PC-9 (cell line): Measurements from ENCODE around the gene TMA7. TPM values are rescaled to one million over a fixed set of nuclear protein-coding genes. Genes with fewer than 3 reads are reported as not detected.

Experiments used
- BruUV-seq: library from RNA; stranded (reverse); fragments of 400-500 nt; replicated peaks from 2 replicates; lab custom pipeline; 2021; lab: Mats Ljungman, UMichigan
- CTCF ChIA-PET: fragments of 300-600 bp; sonication (Branson Sonifier 250); formaldehyde crosslinking; loops from one replicate; lab custom pipeline; 2022; ENCODE audit warnings: antibody characterized with exemption; lab: Charles Lee
- POLR2A ChIA-PET: fragments of 300-600 bp; sonication (Branson Sonifier 250); formaldehyde crosslinking; loops from one replicate; lab custom pipeline; 2022; ENCODE audit warnings: antibody characterized with exemption; ENCODE audit not compliant: unreplicated experiment; lab: Charles Lee
- DNase-seq, 2 experiments: peaks; one replicate each; pipeline versions ENCODE4 v3.0.0 to v3.0.0-alpha.2; 2015 to 2022; ENCODE audit warnings: mixed read lengths in 1 of 2
- H2AFZ ChIP-seq: fragments of 200-600 bp; sonication (generic); 2 replicates; pipeline ENCODE4 v1.8.1; 2017; ENCODE audit warnings: antibody characterized with exemption
- H3F3A ChIP-seq: fragments of 200-600 bp; sonication (generic); 2 replicates; pipeline ENCODE4 v1.8.1; 2017; ENCODE audit warnings: antibody characterized with exemption, mild to moderate bottlenecking, low read depth; ENCODE audit not compliant: insufficient read depth
- H3K27ac ChIP-seq: fragments of 200-600 bp; sonication (generic); 2 replicates; pipeline ENCODE4 v1.6.1; 2016; ENCODE audit warnings: mixed run types
- H3K27me3 ChIP-seq: fragments of 200-600 bp; sonication (generic); 2 replicates; pipeline ENCODE4 v1.6.1; 2016; ENCODE audit warnings: low read depth, mixed run types; ENCODE audit not compliant: insufficient read depth
- H3K36me3 ChIP-seq: fragments of 200-600 bp; sonication (generic); 2 replicates; pipeline ENCODE4 v1.6.1; 2016; ENCODE audit warnings: low read depth, mixed run types
- H3K4me1 ChIP-seq: fragments of 200-600 bp; sonication (generic); replicated peaks from 2 replicates; pipeline ENCODE4 v1.6.1; 2016; ENCODE audit warnings: mixed run types; ENCODE audit not compliant: insufficient read depth
- H3K4me2 ChIP-seq: fragments of 200-600 bp; sonication (generic); 2 replicates; pipeline ENCODE4 v1.6.1; 2017; ENCODE audit warnings: mixed run types
- H3K4me3 ChIP-seq: fragments of 200-600 bp; sonication (generic); 2 replicates; pipeline ENCODE4 v1.6.1; 2016; ENCODE audit warnings: mixed run types
- H3K79me2 ChIP-seq: fragments of 200-600 bp; sonication (generic); 2 replicates; pipeline ENCODE4 v1.6.1; 2017; ENCODE audit warnings: low read depth, mixed run types
- H3K9me2 ChIP-seq: fragments of 200-600 bp; sonication (generic); 2 replicates; pipeline ENCODE4 v1.8.1; 2017; ENCODE audit warnings: mild to moderate bottlenecking; ENCODE audit not compliant: insufficient read depth
- H3K9me3 ChIP-seq: fragments of 200-600 bp; sonication (generic); 2 replicates; pipeline ENCODE4 v1.8.1; 2016; ENCODE audit warnings: low read depth; ENCODE audit not compliant: insufficient read depth
- H4K20me1 ChIP-seq: fragments of 200-600 bp; sonication (generic); 2 replicates; pipeline ENCODE4 v1.8.1; 2017; ENCODE audit not compliant: insufficient read depth
- EZH2 ChIP-seq: fragments of 200-600 bp; sonication (generic); IDR thresholded peaks from 2 replicates; pipeline ENCODE4 v1.8.0; 2017; ENCODE audit warnings: antibody characterized with exemption, low read depth
- intact Hi-C: fragments of 100-400 bp; cut with micrococcal nuclease; formaldehyde crosslinking; loops from one replicate; pipeline ENCODE4 v1.10.0; 2022; ENCODE audit not compliant: unreplicated experiment
- total RNA-seq: library from RNA; stranded (reverse); gene quantifications from 2 replicates; pipeline ENCODE4 v1.2.3, GENCODE V29; 2021
- TF ChIP-seq, protein P1 (sequence below): fragments of 200-600 bp; sonication (generic); conservative IDR thresholded peaks from 2 replicates; pipeline ENCODE4 v1.6.1; 2017; ENCODE audit warnings: mixed run types, antibody characterized with exemption, mild to moderate bottlenecking, moderate library complexity

The TMA7 gene
- total RNA-seq, 1 experiment from 2014 or later: 314 TPM

DNA sequence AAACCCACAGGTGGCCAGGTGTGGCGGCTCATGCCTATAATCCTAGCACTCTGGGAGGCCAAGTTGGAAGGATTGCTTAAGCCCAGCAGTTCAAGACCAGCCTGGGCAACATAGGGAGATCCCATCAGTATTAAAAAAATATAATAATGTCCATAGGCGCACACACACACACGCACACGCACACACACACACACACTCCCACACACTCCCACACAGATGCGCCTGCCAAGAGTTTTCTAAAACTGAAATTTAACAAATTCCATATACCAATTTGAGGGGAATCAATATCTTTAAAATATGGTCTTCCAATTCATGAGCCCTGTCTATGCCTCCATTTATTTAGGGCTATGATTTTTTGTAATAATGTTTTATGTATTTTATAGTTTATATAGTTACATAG lies 46.9 kb downstream of the TMA7 start:
- no TSS peak for BruUV-seq
- Histone ChIP-seq H3K27me3 (no peaks in the 10 kb centered on the region), H3K9me3 (no peaks in the 10 kb centered on the region), H4K20me1 (no peaks in the 10 kb centered on the region), H3K4me2 (no peak overlapping the region), H3K27ac (no peak overlapping the region), H3K9me2 (no peaks in the 10 kb centered on the region), H3K36me3 (no peaks in the 10 kb centered on the region), H3K79me2 (no peaks in the 10 kb centered on the region), H2AFZ (no peak overlapping the region), H3K4me3 (no peak overlapping the region), H3K4me1 (no peaks in the 10 kb centered on the region), H3F3A (no peaks in the 10 kb centered on the region)
- CTCF ChIA-PET: no interaction called here
- intact Hi-C loops: no loop called here
- no peak for TF ChIP-seq EZH2
- TF ChIP-seq, protein P1, sequence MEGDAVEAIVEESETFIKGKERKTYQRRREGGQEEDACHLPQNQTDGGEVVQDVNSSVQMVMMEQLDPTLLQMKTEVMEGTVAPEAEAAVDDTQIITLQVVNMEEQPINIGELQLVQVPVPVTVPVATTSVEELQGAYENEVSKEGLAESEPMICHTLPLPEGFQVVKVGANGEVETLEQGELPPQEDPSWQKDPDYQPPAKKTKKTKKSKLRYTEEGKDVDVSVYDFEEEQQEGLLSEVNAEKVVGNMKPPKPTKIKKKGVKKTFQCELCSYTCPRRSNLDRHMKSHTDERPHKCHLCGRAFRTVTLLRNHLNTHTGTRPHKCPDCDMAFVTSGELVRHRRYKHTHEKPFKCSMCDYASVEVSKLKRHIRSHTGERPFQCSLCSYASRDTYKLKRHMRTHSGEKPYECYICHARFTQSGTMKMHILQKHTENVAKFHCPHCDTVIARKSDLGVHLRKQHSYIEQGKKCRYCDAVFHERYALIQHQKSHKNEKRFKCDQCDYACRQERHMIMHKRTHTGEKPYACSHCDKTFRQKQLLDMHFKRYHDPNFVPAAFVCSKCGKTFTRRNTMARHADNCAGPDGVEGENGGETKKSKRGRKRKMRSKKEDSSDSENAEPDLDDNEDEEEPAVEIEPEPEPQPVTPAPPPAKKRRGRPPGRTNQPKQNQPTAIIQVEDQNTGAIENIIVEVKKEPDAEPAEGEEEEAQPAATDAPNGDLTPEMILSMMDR: no peak
- POLR2A ChIA-PET: no interaction called here
- DNase-seq: no peak

- TF ChIP-seq, protein P1: no peak
- no peak for TF ChIP-seq EZH2
- DNase-seq: no peak
- H3K4me2 ChIP-seq: no peak overlapping the region
- H3F3A ChIP-seq: no peaks in the 10 kb centered on the region
- H3K9me2 ChIP-seq: no peaks in the 10 kb centered on the region
- no peak overlapping the region for H3K27ac ChIP-seq
- H3K79me2 ChIP-seq: no peaks in the 10 kb centered on the region
- BruUV-seq: no TSS peak
- H3K27me3 ChIP-seq: no peaks in the 10 kb centered on the region
- intact Hi-C loops: no loop called here
- H3K36me3 ChIP-seq: no peaks in the 10 kb centered on the region
- no peaks in the 10 kb centered on the region for H4K20me1 ChIP-seq
- H3K9me3 ChIP-seq: no peaks in the 10 kb centered on the region
- no peak overlapping the region for H2AFZ ChIP-seq
- H3K4me3 ChIP-seq: no peak overlapping the region
- ChIA-PET POLR2A (no interaction called here), CTCF (interaction anchor here (0.7 kb wide), 1 partner anchor 56 kb away, joined by 5 read pairs; no protein-coding TSS in a partner anchor)
- H3K4me1 ChIP-seq: no peaks in the 10 kb centered on the region
These were observed 52.6 kb downstream of the TMA7 start for GRCh38 chr3:48492461-48493202.

GRCh38 chr3:48493203-48493501 lies 53.1 kb downstream of the TMA7 start:
- Histone ChIP-seq H3K27me3 (no peaks in the 10 kb centered on the region), H3K79me2 (no peaks in the 10 kb centered on the region), H2AFZ (no peak overlapping the region), H3K9me2 (no peaks in the 10 kb centered on the region), H3F3A (no peaks in the 10 kb centered on the region), H3K4me1 (no peaks in the 10 kb centered on the region), H3K4me2 (no peak overlapping the region), H3K27ac (no peak overlapping the region), H4K20me1 (no peaks in the 10 kb centered on the region), H3K9me3 (no peaks in the 10 kb centered on the region), H3K4me3 (no peak overlapping the region), H3K36me3 (no peaks in the 10 kb centered on the region)
- DNase-seq: no peak
- POLR2A ChIA-PET: no interaction called here
- intact Hi-C loops: no loop called here
- CTCF ChIA-PET: no interaction called here
- TF ChIP-seq, protein P1: no peak
- TF ChIP-seq EZH2: no peak
- no TSS peak for BruUV-seq

Other genes starting within 250 kb of the TMA7 start
- not detected in 2 replicates for gene CAMP, start 216.8 kb upstream of the TMA7 start, total RNA-seq
- gene ZNF589, start 199.2 kb upstream of the TMA7 start, total RNA-seq: 11.1 and 11.7 TPM in 2 replicates
- 38.3 and 42.8 TPM in 2 replicates for gene NME6, start 138.9 kb upstream of the TMA7 start, total RNA-seq
- not detected in 2 replicates for gene SPINK8, start 106.6 kb upstream of the TMA7 start, total RNA-seq
- not detected in 2 replicates for gene FBXW12, start 68.0 kb upstream of the TMA7 start, total RNA-seq
- gene PLXNB1, start 10.2 kb upstream of the TMA7 start, total RNA-seq: 97.7 and 120 TPM in 2 replicates
- 28.5 and 35.4 TPM in 2 replicates for gene CCDC51, start 138 bp upstream of the TMA7 start, total RNA-seq
- 6.9 and 8.5 TPM in 2 replicates for gene ATRIP, start 6.5 kb downstream of the TMA7 start, total RNA-seq
- gene SHISA5, start 63.9 kb downstream of the TMA7 start, total RNA-seq: 133 and 141 TPM in 2 replicates
- gene PFKFB4, start 116.5 kb downstream of the TMA7 start, total RNA-seq: 11.7 and 13.3 TPM in 2 replicates
- gene UCN2, start 123.5 kb downstream of the TMA7 start, total RNA-seq: 2.8 and 4.2 TPM in 2 replicates
- gene COL7A1, start 155.1 kb downstream of the TMA7 start, total RNA-seq: 91.2 and 151 TPM in 2 replicates
- gene UQCRC1, start 169.4 kb downstream of the TMA7 start, total RNA-seq: 255 and 264 TPM in 2 replicates
- not detected in 2 replicates for gene TMEM89, start 181.5 kb downstream of the TMA7 start, total RNA-seq
- 16.5 and 18.7 TPM in 2 replicates for gene SLC26A6, start 195.2 kb downstream of the TMA7 start, total RNA-seq
- gene CELSR3, start 222.6 kb downstream of the TMA7 start, total RNA-seq: 9.9 and 11.6 TPM in 2 replicates
- 40.0 and 53.3 TPM in 2 replicates for gene NCKIPSD, start 245.7 kb downstream of the TMA7 start, total RNA-seq